AG10803 (cell line): ENCODE measurements around the gene POLA2.

Experiments used
- DNase-seq: peaks from one replicate; pipeline ENCODE4 v3.0.0; 2010; ENCODE audit warnings: low read depth
- H3K4me3 ChIP-seq: 2 replicates; pipeline ENCODE4 v1.5.1; 2011; ENCODE audit warnings: mild to moderate bottlenecking, low read length, control low read depth
- TF ChIP-seq, protein P1 (sequence below): conservative IDR thresholded peaks from 2 replicates; pipeline ENCODE4 v1.5.1; 2011; ENCODE audit warnings: mild to moderate bottlenecking, low read length, control low read depth, inconsistent platforms

Gene POLA2

DNA sequence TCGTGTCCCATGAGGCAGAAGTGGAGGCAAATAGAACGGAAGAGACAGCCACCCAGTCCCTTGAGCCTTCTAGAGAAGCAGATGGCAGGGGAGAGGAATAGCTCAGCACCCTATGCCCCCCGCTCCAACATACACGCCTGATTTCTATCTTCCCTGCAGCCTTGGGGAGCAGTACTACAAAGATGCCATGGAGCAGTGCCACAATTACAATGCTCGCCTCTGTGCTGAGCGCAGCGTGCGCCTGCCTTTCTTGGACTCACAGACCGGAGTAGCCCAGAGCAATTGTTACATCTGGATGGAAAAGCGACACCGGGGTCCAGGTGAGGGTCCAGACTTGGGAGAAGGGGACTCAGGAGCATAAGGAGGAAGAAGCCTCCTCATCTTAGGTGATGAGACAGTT, 78.5 kb downstream of the POLA2 start:
- H3K4me3 ChIP-seq, result no peak overlapping the region
- DNase-seq, result no peak
- TF ChIP-seq, protein P1, sequence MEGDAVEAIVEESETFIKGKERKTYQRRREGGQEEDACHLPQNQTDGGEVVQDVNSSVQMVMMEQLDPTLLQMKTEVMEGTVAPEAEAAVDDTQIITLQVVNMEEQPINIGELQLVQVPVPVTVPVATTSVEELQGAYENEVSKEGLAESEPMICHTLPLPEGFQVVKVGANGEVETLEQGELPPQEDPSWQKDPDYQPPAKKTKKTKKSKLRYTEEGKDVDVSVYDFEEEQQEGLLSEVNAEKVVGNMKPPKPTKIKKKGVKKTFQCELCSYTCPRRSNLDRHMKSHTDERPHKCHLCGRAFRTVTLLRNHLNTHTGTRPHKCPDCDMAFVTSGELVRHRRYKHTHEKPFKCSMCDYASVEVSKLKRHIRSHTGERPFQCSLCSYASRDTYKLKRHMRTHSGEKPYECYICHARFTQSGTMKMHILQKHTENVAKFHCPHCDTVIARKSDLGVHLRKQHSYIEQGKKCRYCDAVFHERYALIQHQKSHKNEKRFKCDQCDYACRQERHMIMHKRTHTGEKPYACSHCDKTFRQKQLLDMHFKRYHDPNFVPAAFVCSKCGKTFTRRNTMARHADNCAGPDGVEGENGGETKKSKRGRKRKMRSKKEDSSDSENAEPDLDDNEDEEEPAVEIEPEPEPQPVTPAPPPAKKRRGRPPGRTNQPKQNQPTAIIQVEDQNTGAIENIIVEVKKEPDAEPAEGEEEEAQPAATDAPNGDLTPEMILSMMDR, result no peak

DNA sequence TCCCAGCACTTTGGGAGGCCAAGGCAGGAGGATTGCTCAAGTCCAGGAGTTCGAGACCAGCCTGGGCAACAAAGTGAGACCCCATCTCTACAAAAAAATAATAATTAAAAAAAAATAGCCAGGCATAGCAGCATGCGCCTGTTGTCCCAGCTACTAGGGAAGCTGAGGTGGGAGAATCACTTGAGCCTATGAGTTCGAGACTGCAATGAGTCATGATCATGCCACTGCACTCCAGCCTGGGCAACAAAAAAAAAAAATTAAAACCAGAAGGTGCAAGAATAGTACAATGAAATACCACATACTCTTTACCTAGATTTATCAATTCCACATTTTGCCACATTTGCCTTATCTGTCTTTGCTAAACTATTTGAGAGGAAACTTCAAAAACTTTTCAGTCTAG, 80.1 kb downstream of the POLA2 start:
- no peak overlapping the region for H3K4me3 ChIP-seq
- no peak for DNase-seq
- TF ChIP-seq, protein P1, result no peak
